Epithelial cell of esophagus (primary cell): ENCODE results near the gene MXRA7.
"Not testable (repeated sequence)": the region's sequence is repeated elsewhere in the genome, so short reads cannot be mapped to it uniquely, and the experiment has no call there.

Source experiments
- DNase-seq: peaks from one replicate; pipeline ENCODE4 v3.0.0; 2010; ENCODE audit warnings: low read depth
- H3K4me3 ChIP-seq: 2 replicates; pipeline ENCODE4 v1.5.1; 2011; ENCODE audit warnings: mild to moderate bottlenecking, low read length, control low read depth
- CTCF ChIP-seq: IDR thresholded peaks from 2 replicates; pipeline ENCODE4 v1.5.1; 2011; ENCODE audit warnings: low read depth, mild to moderate bottlenecking, low read length, control low read depth, inconsistent platforms; ENCODE audit not compliant: insufficient read depth; ENCODE audit errors: missing control alignments

MXRA7 gene

GRCh38 chr17:76701471-76701967, 9.2 kb downstream of the MXRA7 start:
- TF ChIP-seq CTCF = no peak
- H3K4me3 ChIP-seq = no peak overlapping the region
- DNase-seq = no peak

GRCh38 chr17:76700617-76701470, 9.9 kb downstream of the MXRA7 start:
- TF ChIP-seq CTCF = no peak
- peak; percentile 85 for DNase-seq
- no peak overlapping the region for H3K4me3 ChIP-seq

- H3K4me3 ChIP-seq = no peak overlapping the region
- DNase-seq = no peak
- TF ChIP-seq CTCF = no peak
Measured at GRCh38 chr17:76700270-76700616, 10.5 kb downstream of the MXRA7 start.

GRCh38 chr17:76698466-76698977, 12.2 kb downstream of the MXRA7 start:
- not testable (repeated sequence) for H3K4me3 ChIP-seq, DNase-seq

- TF ChIP-seq CTCF = no peak
- DNase-seq = no peak
- no peak overlapping the region for H3K4me3 ChIP-seq
Measured at GRCh38 chr17:76697702-76698465, 12.9 kb downstream of the MXRA7 start.

GRCh38 chr17:76696763-76697701, 13.7 kb downstream of the MXRA7 start:
- TF ChIP-seq CTCF = no peak
- no peak for DNase-seq
- no peak overlapping the region for H3K4me3 ChIP-seq
